ENCODE data around the gene THPO.
A peak's percentile ranks its signal among the peaks of the same experiment; 100 is the strongest.

THPO gene

GRCh38 chr3:184384856-184385422 lies 6.9 kb upstream of the THPO start:
- no peak for DNase-seq (ENCODE audit: low read depth)

GRCh38 chr3:184384342-184384741 lies 6.3 kb upstream of the THPO start:
- no peak for DNase-seq (ENCODE audit: low read depth)

- no peak for DNase-seq (ENCODE audit: low read depth)
Observed at GRCh38 chr3:184383033-184383740, 5.2 kb upstream of the THPO start.

GRCh38 chr3:184382326-184383032 lies 4.5 kb upstream of the THPO start:
- DNase-seq (ENCODE audit: low read depth), result no peak

GRCh38 chr3:184381261-184382224 lies 3.5 kb upstream of the THPO start:
- DNase-seq (ENCODE audit: low read depth), result no peak

GRCh38 chr3:184380627-184381260 lies 2.7 kb upstream of the THPO start:
- DNase-seq (ENCODE audit: low read depth), result no peak

GRCh38 chr3:184380185-184380626 lies 2.2 kb upstream of the THPO start:
- no peak for DNase-seq (ENCODE audit: low read depth)

- no peak for DNase-seq (ENCODE audit: low read depth)
Observed at GRCh38 chr3:184379358-184380184, 1.6 kb upstream of the THPO start, which contains the start of gene CHRD. CHRD (plus strand) TSS chr3:184380054; CDS start chr3:184380319, 265 bp downstream.

GRCh38 chr3:184378651-184379357 lies 797 bp upstream of the THPO start:
- no peak for DNase-seq (ENCODE audit: low read depth)

GRCh38 chr3:184377374-184377773 lies 633 bp downstream of the THPO start:
- DNase-seq (ENCODE audit: low read depth), result no peak

- no peak for DNase-seq (ENCODE audit: low read depth)
Observed at GRCh38 chr3:184375747-184376461, 2.1 kb downstream of the THPO start.

- no peak for DNase-seq (ENCODE audit: low read depth)
Observed at GRCh38 chr3:184373422-184373821, 4.6 kb downstream of the THPO start.

- DNase-seq (ENCODE audit: low read depth), result no peak
Observed at GRCh38 chr3:184372911-184373310, 5.1 kb downstream of the THPO start.

- no peak for DNase-seq (ENCODE audit: low read depth)
Observed at GRCh38 chr3:184372296-184372821, 5.6 kb downstream of the THPO start.

GRCh38 chr3:184371570-184372018 lies 6.4 kb downstream of the THPO start:
- peak; percentile 30 for DNase-seq (ENCODE audit: low read depth)

- DNase-seq (ENCODE audit: low read depth), result no peak
Observed at GRCh38 chr3:184368586-184369183, 9.3 kb downstream of the THPO start.

GRCh38 chr3:184368116-184368515 lies 9.9 kb downstream of the THPO start:
- DNase-seq (ENCODE audit: low read depth), result no peak

GRCh38 chr3:184366619-184367289 lies 11.3 kb downstream of the THPO start:
- DNase-seq (ENCODE audit: low read depth), result no peak

Measured in T-helper 22 cell (primary cell).